GM19099 (cell line): Measurements from ENCODE around the gene C8G.

Experiments used
- POLR2A ChIP-seq: IDR thresholded peaks from 3 replicates; pipeline ENCODE4 v1.6.1; 2011; ENCODE audit warnings: low read depth; ENCODE audit not compliant: insufficient read length; ENCODE audit errors: extremely low read depth

The C8G gene

GRCh38 chr9:136927343-136928271 lies 17.4 kb upstream of the C8G start:
- no peak for TF ChIP-seq POLR2A

GRCh38 chr9:136928591-136928990 lies 16.5 kb upstream of the C8G start:
- TF ChIP-seq POLR2A: no peak

GRCh38 chr9:136930014-136930413 lies 15.0 kb upstream of the C8G start:
- no peak for TF ChIP-seq POLR2A

GRCh38 chr9:136931611-136932130 lies 13.4 kb upstream of the C8G start:
- no peak for TF ChIP-seq POLR2A

GRCh38 chr9:136934277-136934676 lies 10.8 kb upstream of the C8G start:
- no peak for TF ChIP-seq POLR2A

GRCh38 chr9:136935651-136936050 lies 9.4 kb upstream of the C8G start:
- TF ChIP-seq POLR2A: no peak

- TF ChIP-seq POLR2A: no peak
Observed at GRCh38 chr9:136936645-136937170, 8.3 kb upstream of the C8G start.

- TF ChIP-seq POLR2A: no peak
Observed at GRCh38 chr9:136937186-136938001, 7.6 kb upstream of the C8G start.

GRCh38 chr9:136939431-136939995 lies 5.5 kb upstream of the C8G start:
- TF ChIP-seq POLR2A: no peak

GRCh38 chr9:136939996-136940525 lies 5.0 kb upstream of the C8G start:
- TF ChIP-seq POLR2A: no peak

- TF ChIP-seq POLR2A: no peak
Observed at GRCh38 chr9:136940526-136941230, 4.4 kb upstream of the C8G start.

GRCh38 chr9:136941231-136942111 lies 3.6 kb upstream of the C8G start:
- no peak for TF ChIP-seq POLR2A
